ENCODE data around the gene NKAIN2. TPM values are rescaled to one million over a fixed set of nuclear protein-coding genes. Genes with fewer than 3 reads are reported as not detected.

NKAIN2 gene
- polyA plus RNA-seq, 1 of the 3 experiments (the other 2 are of a cell fraction): not detected

GRCh38 chr6:124131259-124131658, 327.6 kb downstream of the NKAIN2 start:
- TF ChIP-seq REST (IDR thresholded peaks at IDR 0.05; ENCODE audit: low read depth, low read length) (no peak), NRF1 (IDR thresholded peaks at IDR 0.05; ENCODE audit: low read depth, low read length) (no peak), MAX (IDR thresholded peaks at IDR 0.05; ENCODE audit: low read depth) (no peak), EZH2phosphoT487 (IDR thresholded peaks at IDR 0.05; ENCODE audit: borderline replicate concordance, low read depth) (no peak), CTCF (IDR thresholded peaks at IDR 0.05) (no peak), RFX5 (IDR thresholded peaks at IDR 0.05; ENCODE audit: low read length) (no peak), YY1 (IDR thresholded peaks at IDR 0.05; ENCODE audit: low read depth) (no peak), TEAD4 (IDR thresholded peaks at IDR 0.05; ENCODE audit: borderline replicate concordance, insufficient read depth) (no peak), JUND (IDR thresholded peaks at IDR 0.05) (no peak), FOSL2 (IDR thresholded peaks at IDR 0.05; ENCODE audit: borderline replicate concordance, low read depth) (no peak), FOXJ3 (CRISPR knock-in tag; IDR thresholded peaks at IDR 0.05) (no peak), POLR2AphosphoS5 (IDR thresholded peaks at IDR 0.05; ENCODE audit: low read depth, low read length) (no peak), CHD2 (IDR thresholded peaks at IDR 0.05; ENCODE audit: low read length, partially characterized antibody) (no peak)
- TF ChIP-seq, protein P1, sequence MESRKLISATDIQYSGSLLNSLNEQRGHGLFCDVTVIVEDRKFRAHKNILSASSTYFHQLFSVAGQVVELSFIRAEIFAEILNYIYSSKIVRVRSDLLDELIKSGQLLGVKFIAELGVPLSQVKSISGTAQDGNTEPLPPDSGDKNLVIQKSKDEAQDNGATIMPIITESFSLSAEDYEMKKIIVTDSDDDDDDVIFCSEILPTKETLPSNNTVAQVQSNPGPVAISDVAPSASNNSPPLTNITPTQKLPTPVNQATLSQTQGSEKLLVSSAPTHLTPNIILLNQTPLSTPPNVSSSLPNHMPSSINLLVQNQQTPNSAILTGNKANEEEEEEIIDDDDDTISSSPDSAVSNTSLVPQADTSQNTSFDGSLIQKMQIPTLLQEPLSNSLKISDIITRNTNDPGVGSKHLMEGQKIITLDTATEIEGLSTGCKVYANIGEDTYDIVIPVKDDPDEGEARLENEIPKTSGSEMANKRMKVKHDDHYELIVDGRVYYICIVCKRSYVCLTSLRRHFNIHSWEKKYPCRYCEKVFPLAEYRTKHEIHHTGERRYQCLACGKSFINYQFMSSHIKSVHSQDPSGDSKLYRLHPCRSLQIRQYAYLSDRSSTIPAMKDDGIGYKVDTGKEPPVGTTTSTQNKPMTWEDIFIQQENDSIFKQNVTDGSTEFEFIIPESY (IDR thresholded peaks at IDR 0.05; ENCODE audit: borderline replicate concordance, low read depth): no peak
- TF ChIP-seq, protein P2, sequence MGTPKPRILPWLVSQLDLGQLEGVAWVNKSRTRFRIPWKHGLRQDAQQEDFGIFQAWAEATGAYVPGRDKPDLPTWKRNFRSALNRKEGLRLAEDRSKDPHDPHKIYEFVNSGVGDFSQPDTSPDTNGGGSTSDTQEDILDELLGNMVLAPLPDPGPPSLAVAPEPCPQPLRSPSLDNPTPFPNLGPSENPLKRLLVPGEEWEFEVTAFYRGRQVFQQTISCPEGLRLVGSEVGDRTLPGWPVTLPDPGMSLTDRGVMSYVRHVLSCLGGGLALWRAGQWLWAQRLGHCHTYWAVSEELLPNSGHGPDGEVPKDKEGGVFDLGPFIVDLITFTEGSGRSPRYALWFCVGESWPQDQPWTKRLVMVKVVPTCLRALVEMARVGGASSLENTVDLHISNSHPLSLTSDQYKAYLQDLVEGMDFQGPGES (IDR thresholded peaks at IDR 0.05; ENCODE audit: low read depth, low read length): no peak
- TF ChIP-seq, protein P3, sequence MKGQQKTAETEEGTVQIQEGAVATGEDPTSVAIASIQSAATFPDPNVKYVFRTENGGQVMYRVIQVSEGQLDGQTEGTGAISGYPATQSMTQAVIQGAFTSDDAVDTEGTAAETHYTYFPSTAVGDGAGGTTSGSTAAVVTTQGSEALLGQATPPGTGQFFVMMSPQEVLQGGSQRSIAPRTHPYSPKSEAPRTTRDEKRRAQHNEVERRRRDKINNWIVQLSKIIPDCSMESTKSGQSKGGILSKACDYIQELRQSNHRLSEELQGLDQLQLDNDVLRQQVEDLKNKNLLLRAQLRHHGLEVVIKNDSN (IDR thresholded peaks at IDR 0.05; ENCODE audit: borderline replicate concordance, low read depth): no peak
- Histone ChIP-seq H3K9me2 (no peaks in the 10 kb centered on the region), H3K79me2 (ENCODE audit: insufficient read depth) (no peaks in the 10 kb centered on the region), H3K36me3 (replicated peaks in 1 of 2; ENCODE audit: control insufficient read depth in 1 of 2, insufficient read depth in 2 of 2, low read length in 1 of 2) (no peaks in the 10 kb centered on the region), H3K9me3 (no peaks in the 10 kb centered on the region), H4K20me1 (ENCODE audit: insufficient read depth) (no peaks in the 10 kb centered on the region), H3K4me3 (ENCODE audit: low read depth in 2 of 2, low read length in 1 of 2) (no peak overlapping the region), H3K27ac (ENCODE audit: low read depth in 2 of 2, low read length in 1 of 2) (no peak overlapping the region), H3K4me2 (no peak overlapping the region), H3K9ac (no peak overlapping the region), H3K27me3 (ENCODE audit: insufficient read depth) (no peaks in the 10 kb centered on the region), H3F3A (replicated peaks; ENCODE audit: insufficient read depth) (no peaks in the 10 kb centered on the region), H3K4me1 (ENCODE audit: control insufficient read depth in 1 of 2, insufficient read depth in 2 of 2, low read depth in 1 of 2, low read length in 1 of 2) (no peaks in the 10 kb centered on the region), H2AFZ (ENCODE audit: low read depth) (no peak overlapping the region)
- ChIA-PET CTCF (no interaction called here), POLR2A (no interaction called here)
- 0% methylated on average over 4 of the region's 4 CpGs for WGBS (ENCODE audit: low lambda C conversion rate)
- no peak for DNase-seq

Measured in SK-N-SH (cell line).